Ovary (tissue), 3 donors: ENCODE results near the gene JARID2.

Experiments used
- CTCF ChIP-seq, 3 donors: fragments of 450-650 bp in 2 of 3; fragments of 200-600 bp in 1 of 3; IDR thresholded peaks; one replicate each; pipeline versions ENCODE4 v1.5.1 to v1.8.0; 2016 to 2022; ENCODE audit warnings: antibody characterized with exemption in 3 of 3, mild to moderate bottlenecking in 1 of 3
- EP300 ChIP-seq: sonication (generic); formaldehyde crosslinking; IDR thresholded peaks from one replicate; pipeline ENCODE4 v1.6.1; 2017; ENCODE audit warnings: antibody characterized with exemption
- donor health status: DM: no; HTN: no; CAD: no.

DNA sequence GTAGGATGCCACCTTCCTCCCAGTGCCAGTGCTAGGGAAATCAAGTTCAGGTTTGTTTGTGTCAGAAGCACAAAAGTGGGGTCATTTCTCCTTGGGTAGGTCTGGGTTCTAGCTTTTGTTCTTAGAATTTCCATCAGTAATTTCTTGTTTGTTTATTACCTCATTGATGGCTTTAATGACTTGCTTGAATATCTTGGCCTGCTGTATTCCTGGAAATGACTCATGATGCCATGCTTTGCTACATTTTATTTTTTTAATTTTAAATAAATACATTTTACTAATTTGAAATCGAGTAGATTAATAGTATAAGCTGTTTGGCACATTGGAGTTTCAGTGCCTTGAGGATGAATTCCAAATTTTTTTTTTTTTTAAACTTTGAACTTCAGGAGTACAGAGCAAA lies 189.6 kb downstream of the JARID2 start:
- TF ChIP-seq CTCF (IDR thresholded peaks at IDR 0.05): no peak
- no peak for TF ChIP-seq EP300
